ES-I3 (cell line): ENCODE data around the gene NEURL1B.
"Not testable (repeated sequence)": the region's sequence is repeated elsewhere in the genome, so short reads cannot be mapped to it uniquely, and the experiment has no call there.

Experiments
- H3K36me3 ChIP-seq: 2 replicates; pipeline ENCODE4 v1.6.1; 2013; ENCODE audit warnings: mild to moderate bottlenecking, low read length, control low read depth, moderate library complexity; ENCODE audit not compliant: insufficient read depth
- H3K4me1 ChIP-seq: 2 replicates; pipeline ENCODE4 v1.6.1; 2013; ENCODE audit warnings: mild to moderate bottlenecking, control low read depth, low read length; ENCODE audit not compliant: insufficient read depth
- H3K9ac ChIP-seq: 2 replicates; pipeline ENCODE4 v1.6.1; 2013; ENCODE audit warnings: low read depth, mild to moderate bottlenecking, low read length, moderate library complexity
- H3K9me3 ChIP-seq: 2 replicates; pipeline ENCODE4 v1.6.1; 2013; ENCODE audit warnings: mild to moderate bottlenecking, low read length, moderate library complexity; ENCODE audit not compliant: control insufficient read depth, insufficient read depth

Gene NEURL1B

GRCh38 chr5:172600571-172600970, 40.5 kb upstream of the NEURL1B start:
- H3K36me3 ChIP-seq = no peaks in the 10 kb centered on the region; the same call in 1 of the 2 replicates
- H3K4me1 ChIP-seq = peaks cover under 1% of the 10 kb centered on the region; the same call in 1 of the 2 replicates
- no peak overlapping the region for H3K9ac ChIP-seq
- no peaks in the 10 kb centered on the region for H3K9me3 ChIP-seq

- H3K9ac ChIP-seq, H3K36me3 ChIP-seq, H3K4me1 ChIP-seq, H3K9me3 ChIP-seq: not testable (repeated sequence)
These were observed 39.5 kb upstream of the NEURL1B start for GRCh38 chr5:172601576-172601975.

- H3K9me3 ChIP-seq = no peaks in the 10 kb centered on the region
- no peak overlapping the region for H3K9ac ChIP-seq
- peaks cover 4% of the 10 kb centered on the region; the same call in 1 of the 2 replicates for H3K4me1 ChIP-seq
- no peaks in the 10 kb centered on the region for H3K36me3 ChIP-seq
These were observed 38.3 kb upstream of the NEURL1B start for GRCh38 chr5:172602783-172603231.

- no peaks in the 10 kb centered on the region for H3K36me3 ChIP-seq
- peaks cover 4% of the 10 kb centered on the region; the same call in 1 of the 2 replicates for H3K4me1 ChIP-seq
- H3K9ac ChIP-seq = no peak overlapping the region
- H3K9me3 ChIP-seq = no peaks in the 10 kb centered on the region
These were observed 37.7 kb upstream of the NEURL1B start for GRCh38 chr5:172603251-172603806.

GRCh38 chr5:172605466-172605865, 35.6 kb upstream of the NEURL1B start:
- no peaks in the 10 kb centered on the region for H3K36me3 ChIP-seq
- H3K4me1 ChIP-seq = peaks cover 4% of the 10 kb centered on the region; the same call in 1 of the 2 replicates
- no peak overlapping the region for H3K9ac ChIP-seq
- H3K9me3 ChIP-seq = no peaks in the 10 kb centered on the region; the same call in 1 of the 2 replicates

GRCh38 chr5:172606156-172606785, 34.8 kb upstream of the NEURL1B start:
- no peaks in the 10 kb centered on the region; the same call in 1 of the 2 replicates for H3K9me3 ChIP-seq
- H3K9ac ChIP-seq = no peak overlapping the region
- H3K4me1 ChIP-seq = peaks cover 4% of the 10 kb centered on the region; the same call in 1 of the 2 replicates
- H3K36me3 ChIP-seq = no peaks in the 10 kb centered on the region

GRCh38 chr5:172607213-172607793, 33.8 kb upstream of the NEURL1B start:
- Histone ChIP-seq H3K36me3 (no peaks in the 10 kb centered on the region), H3K9ac (no peak overlapping the region), H3K9me3 (no peaks in the 10 kb centered on the region; the same call in 1 of the 2 replicates), H3K4me1 (peaks cover 4% of the 10 kb centered on the region; the same call in 1 of the 2 replicates)

GRCh38 chr5:172608773-172609172, 32.3 kb upstream of the NEURL1B start:
- Histone ChIP-seq H3K4me1 (peaks cover 4% of the 10 kb centered on the region; the same call in 1 of the 2 replicates), H3K9ac (no peak overlapping the region), H3K9me3 (no peaks in the 10 kb centered on the region; the same call in 1 of the 2 replicates), H3K36me3 (no peaks in the 10 kb centered on the region)

- no peaks in the 10 kb centered on the region; the same call in 1 of the 2 replicates for H3K9me3 ChIP-seq
- H3K9ac ChIP-seq = no peak overlapping the region
- H3K36me3 ChIP-seq = no peaks in the 10 kb centered on the region
- H3K4me1 ChIP-seq = peaks cover 4% of the 10 kb centered on the region; the same call in 1 of the 2 replicates
These were observed 30.4 kb upstream of the NEURL1B start for GRCh38 chr5:172610643-172611042.

- Histone ChIP-seq H3K9ac (no peak overlapping the region), H3K36me3 (no peaks in the 10 kb centered on the region), H3K9me3 (no peaks in the 10 kb centered on the region; the same call in 1 of the 2 replicates), H3K4me1 (no peaks in the 10 kb centered on the region; the same call in 1 of the 2 replicates)
These were observed 29.1 kb upstream of the NEURL1B start for GRCh38 chr5:172611913-172612312.

GRCh38 chr5:172612771-172613170, 28.3 kb upstream of the NEURL1B start:
- Histone ChIP-seq H3K9ac (no peak overlapping the region), H3K4me1 (no peaks in the 10 kb centered on the region; the same call in 1 of the 2 replicates), H3K36me3 (no peaks in the 10 kb centered on the region), H3K9me3 (no peaks in the 10 kb centered on the region; the same call in 1 of the 2 replicates)

- H3K9ac ChIP-seq = no peak overlapping the region
- H3K36me3 ChIP-seq = no peaks in the 10 kb centered on the region
- no peaks in the 10 kb centered on the region for H3K9me3 ChIP-seq
- no peaks in the 10 kb centered on the region; the same call in 1 of the 2 replicates for H3K4me1 ChIP-seq
These were observed 24.9 kb upstream of the NEURL1B start for GRCh38 chr5:172616136-172616535.

- Histone ChIP-seq H3K9me3 (no peaks in the 10 kb centered on the region), H3K36me3 (no peaks in the 10 kb centered on the region), H3K9ac (no peak overlapping the region), H3K4me1 (no peaks in the 10 kb centered on the region; the same call in 1 of the 2 replicates)
These were observed 24.3 kb upstream of the NEURL1B start for GRCh38 chr5:172616730-172617129.

- no peaks in the 10 kb centered on the region for H3K9me3 ChIP-seq
- H3K4me1 ChIP-seq = no peaks in the 10 kb centered on the region; the same call in 1 of the 2 replicates
- no peak overlapping the region for H3K9ac ChIP-seq
- H3K36me3 ChIP-seq = no peaks in the 10 kb centered on the region
These were observed 23.2 kb upstream of the NEURL1B start for GRCh38 chr5:172617817-172618216.
